Upper lobe of right lung (tissue), 1 donor: Measurements from ENCODE around the gene NDST3. TPM values are rescaled to one million over a fixed set of nuclear protein-coding genes. Genes with fewer than 3 reads are reported as not detected.

Experiments used
- ATAC-seq: fragments of 200-7000 bp; cut with Tn5 transposase; one replicate; pipeline ENCODE4 v1.9.1; 2020; ENCODE audit warnings: mild to moderate bottlenecking, moderate library complexity
- DNase-seq: peaks from one replicate; pipeline ENCODE4 v3.0.0-alpha.2; 2020
- H3K27ac ChIP-seq: fragments of 200-600 bp; one replicate; pipeline ENCODE4 v1.8.0; 2022
- H3K27me3 ChIP-seq: fragments of 200-600 bp; one replicate; pipeline ENCODE4 v1.8.0; 2022; ENCODE audit warnings: mild to moderate bottlenecking
- H3K36me3 ChIP-seq: fragments of 200-600 bp; one replicate; pipeline ENCODE4 v1.8.0; 2022
- H3K4me1 ChIP-seq: fragments of 200-600 bp; one replicate; pipeline ENCODE4 v1.8.0; 2022
- H3K4me3 ChIP-seq: fragments of 200-600 bp; one replicate; pipeline ENCODE4 v1.8.0; 2022; ENCODE audit warnings: mild to moderate bottlenecking
- H3K9me3 ChIP-seq: fragments of 200-600 bp; one replicate; pipeline ENCODE4 v1.8.0; 2022
- CTCF ChIP-seq: fragments of 200-600 bp; IDR thresholded peaks from one replicate; pipeline ENCODE4 v1.8.0; 2022; ENCODE audit warnings: antibody characterized with exemption
- intact Hi-C: fragments of 100-400 bp; cut with DNase I; formaldehyde crosslinking; loops from one replicate; pipeline ENCODE4 v1.11.0; 2022
- total RNA-seq: library from RNA; stranded (reverse); fragmentation: NEBNext Ultra II Directional; extraction: Animal tissue kit (Norgen Biotek cat#: 25700); gene quantifications from one replicate; pipeline ENCODE4 v1.2.1, GENCODE V29; 2021
- donor health status: DM: no; HTN: yes; CAD: no; lungs with severe emphysema.

NDST3 gene
- total RNA-seq, 1 donor from 2014 or later, result not detected

GRCh38 chr4:118005883-118006282, 28.4 kb upstream of the NDST3 start:
- Histone ChIP-seq H3K27ac (no peak overlapping the region), H3K4me1 (no peaks in the 10 kb centered on the region), H3K9me3 (no peaks in the 10 kb centered on the region), H3K36me3 (no peaks in the 10 kb centered on the region), H3K27me3 (no peaks in the 10 kb centered on the region), H3K4me3 (no peak overlapping the region)
- no peak for TF ChIP-seq CTCF
- intact Hi-C loops, result no loop called here
- DNase-seq (no peak), ATAC-seq (no peak)

- intact Hi-C loops, result no loop called here
- ATAC-seq (no peak), DNase-seq (no peak)
- no peak overlapping the region for H3K27ac ChIP-seq
- TF ChIP-seq CTCF, result no peak
- no peaks in the 10 kb centered on the region for H3K9me3 ChIP-seq
- no peak overlapping the region for H3K4me3 ChIP-seq
- no peaks in the 10 kb centered on the region for H3K27me3 ChIP-seq
- H3K36me3 ChIP-seq, result no peaks in the 10 kb centered on the region
- H3K4me1 ChIP-seq, result no peaks in the 10 kb centered on the region
These were observed 22.1 kb upstream of the NDST3 start for GRCh38 chr4:118012142-118012541.

GRCh38 chr4:118014831-118015230, 19.5 kb upstream of the NDST3 start:
- no peak for DNase-seq
- Histone ChIP-seq H3K27me3 (no peaks in the 10 kb centered on the region), H3K4me3 (no peak overlapping the region), H3K27ac (no peak overlapping the region), H3K4me1 (no peaks in the 10 kb centered on the region), H3K36me3 (no peaks in the 10 kb centered on the region), H3K9me3 (no peaks in the 10 kb centered on the region)
- ATAC-seq, result no peak
- intact Hi-C loops, result no loop called here
- TF ChIP-seq CTCF, result no peak

- Histone ChIP-seq H3K9me3 (no peaks in the 10 kb centered on the region), H3K36me3 (no peaks in the 10 kb centered on the region), H3K27me3 (no peaks in the 10 kb centered on the region), H3K4me3 (no peak overlapping the region), H3K27ac (no peak overlapping the region), H3K4me1 (no peaks in the 10 kb centered on the region)
- ATAC-seq, result no peak
- no peak for DNase-seq
- intact Hi-C loops, result no loop called here
- no peak for TF ChIP-seq CTCF
These were observed 15.7 kb upstream of the NDST3 start for GRCh38 chr4:118018381-118019145.

- ATAC-seq, result no peak
- TF ChIP-seq CTCF, result no peak
- no peak overlapping the region for H3K4me3 ChIP-seq
- DNase-seq, result no peak
- H3K27ac ChIP-seq, result no peak overlapping the region
- H3K4me1 ChIP-seq, result no peaks in the 10 kb centered on the region
- intact Hi-C loops, result no loop called here
- no peaks in the 10 kb centered on the region for H3K36me3 ChIP-seq
- H3K9me3 ChIP-seq, result no peaks in the 10 kb centered on the region
- H3K27me3 ChIP-seq, result no peaks in the 10 kb centered on the region
These were observed 7.5 kb upstream of the NDST3 start for GRCh38 chr4:118026806-118027205.

GRCh38 chr4:118029224-118029623, 5.1 kb upstream of the NDST3 start:
- DNase-seq (no peak), ATAC-seq (no peak)
- no peaks in the 10 kb centered on the region for H3K36me3 ChIP-seq
- no peak overlapping the region for H3K4me3 ChIP-seq
- no peak for TF ChIP-seq CTCF
- H3K4me1 ChIP-seq, result no peaks in the 10 kb centered on the region
- intact Hi-C loops, result no loop called here
- peaks cover 10% of the 10 kb centered on the region for H3K27me3 ChIP-seq
- H3K27ac ChIP-seq, result no peak overlapping the region
- no peaks in the 10 kb centered on the region for H3K9me3 ChIP-seq
